Measurements from ENCODE around the gene ASTL.

DNA sequence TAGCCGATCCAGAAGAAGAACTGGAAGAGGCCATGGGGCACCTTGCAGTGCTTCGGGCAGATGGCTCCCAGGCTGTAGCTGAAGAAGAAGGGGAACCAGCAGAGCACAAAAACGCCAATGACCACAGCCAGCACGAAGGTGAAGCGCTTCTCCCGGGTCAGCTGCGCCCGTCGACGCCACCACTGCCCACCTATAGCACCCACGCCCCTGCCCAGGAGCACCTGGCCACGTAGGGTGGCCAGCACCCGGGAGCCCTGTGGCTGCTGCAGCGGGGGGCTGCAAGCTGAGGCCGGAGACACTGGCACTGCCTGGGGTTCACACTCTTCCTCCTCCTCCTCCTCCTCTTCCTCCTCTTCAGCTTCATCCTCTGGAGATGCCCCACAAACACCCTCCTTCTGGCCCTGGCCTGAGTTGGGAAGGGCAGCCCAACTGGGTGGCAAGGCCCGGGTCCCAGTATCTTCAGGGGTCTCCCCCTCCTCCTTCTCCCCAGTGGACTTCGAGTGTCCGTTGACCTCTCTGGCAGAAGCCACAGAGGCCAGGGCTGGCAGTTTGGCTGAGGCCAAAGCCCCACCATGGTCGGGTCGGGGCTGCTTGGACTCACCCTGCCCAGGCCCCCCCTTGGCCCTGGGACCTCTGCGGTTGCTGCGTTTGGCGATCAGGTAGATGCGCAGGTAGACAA lies 23.3 kb downstream of the ASTL start:
- TF ChIP-seq, protein P1, sequence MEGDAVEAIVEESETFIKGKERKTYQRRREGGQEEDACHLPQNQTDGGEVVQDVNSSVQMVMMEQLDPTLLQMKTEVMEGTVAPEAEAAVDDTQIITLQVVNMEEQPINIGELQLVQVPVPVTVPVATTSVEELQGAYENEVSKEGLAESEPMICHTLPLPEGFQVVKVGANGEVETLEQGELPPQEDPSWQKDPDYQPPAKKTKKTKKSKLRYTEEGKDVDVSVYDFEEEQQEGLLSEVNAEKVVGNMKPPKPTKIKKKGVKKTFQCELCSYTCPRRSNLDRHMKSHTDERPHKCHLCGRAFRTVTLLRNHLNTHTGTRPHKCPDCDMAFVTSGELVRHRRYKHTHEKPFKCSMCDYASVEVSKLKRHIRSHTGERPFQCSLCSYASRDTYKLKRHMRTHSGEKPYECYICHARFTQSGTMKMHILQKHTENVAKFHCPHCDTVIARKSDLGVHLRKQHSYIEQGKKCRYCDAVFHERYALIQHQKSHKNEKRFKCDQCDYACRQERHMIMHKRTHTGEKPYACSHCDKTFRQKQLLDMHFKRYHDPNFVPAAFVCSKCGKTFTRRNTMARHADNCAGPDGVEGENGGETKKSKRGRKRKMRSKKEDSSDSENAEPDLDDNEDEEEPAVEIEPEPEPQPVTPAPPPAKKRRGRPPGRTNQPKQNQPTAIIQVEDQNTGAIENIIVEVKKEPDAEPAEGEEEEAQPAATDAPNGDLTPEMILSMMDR (IDR thresholded peaks at IDR 0.05; ENCODE audit: low read depth, low read length) = no peak
- TF ChIP-seq POLR2A (IDR thresholded peaks at IDR 0.05; ENCODE audit: extremely low read depth, insufficient read length) (no peak), MYC (IDR thresholded peaks at IDR 0.05; ENCODE audit: low read depth, low read length) (no peak)
- TF ChIP-seq, protein P2, sequence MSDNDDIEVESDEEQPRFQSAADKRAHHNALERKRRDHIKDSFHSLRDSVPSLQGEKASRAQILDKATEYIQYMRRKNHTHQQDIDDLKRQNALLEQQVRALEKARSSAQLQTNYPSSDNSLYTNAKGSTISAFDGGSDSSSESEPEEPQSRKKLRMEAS (IDR thresholded peaks at IDR 0.05; ENCODE audit: low read depth, low read length) = no peak

All from NB4 (cell line).